ENCODE measurements around the gene SNF8. TPM values are rescaled to one million over a fixed set of nuclear protein-coding genes. Genes with fewer than 3 reads are reported as not detected.

The SNF8 gene
- polyA plus RNA-seq, 3 donors: 91.6 to 162 (median 145) TPM

- DNase-seq: no peak
- H3K27ac Mint-ChIP-seq: no peak overlapping the region
- no peak overlapping the region for H3K4me3 ChIP-seq (replicated peaks in 1 of 3; ENCODE audit: low read depth in 2 of 3, low read length in 3 of 3)
- peaks cover 26 to 58% (median 48%) of the 10 kb centered on the region in 3 donors for H3K27me3 Mint-ChIP-seq (ENCODE audit: low read depth in 3 of 3)
- H3K4me1 ChIP-seq (ENCODE audit: control insufficient read depth in 1 of 2, insufficient read depth in 2 of 2, low read length in 2 of 2): no peaks in the 10 kb centered on the region
- H4K20me1 ChIP-seq (ENCODE audit: insufficient read depth, low read length): no peaks in the 10 kb centered on the region
- peaks cover 0 to 23% of the 10 kb centered on the region in 2 donors for H3K27me3 ChIP-seq (ENCODE audit: control insufficient read depth in 2 of 2, insufficient read depth in 2 of 2, low read length in 2 of 2)
- no peak for TF ChIP-seq CTCF (IDR thresholded peaks at IDR 0.05)
- no peaks in the 10 kb centered on the region for H3K4me1 Mint-ChIP-seq
- H3K36me3 ChIP-seq (replicated peaks in 1 of 2; ENCODE audit: control insufficient read depth in 1 of 2, insufficient read depth in 2 of 2, low read length in 2 of 2): no peaks in the 10 kb centered on the region
- H3K79me2 ChIP-seq (ENCODE audit: insufficient read depth, low read length): no peaks in the 10 kb centered on the region
- intact Hi-C loops (cut with micrococcal nuclease): no loop called here
- H3K9me3 ChIP-seq (replicated peaks in 1 of 2; ENCODE audit: control insufficient read depth in 1 of 2, insufficient read depth in 1 of 2, low read length in 2 of 2): no peaks in the 10 kb centered on the region
- peaks cover 0 to 2% (median 0%) of the 10 kb centered on the region in 7 donors for H3K9me3 Mint-ChIP-seq
- H2AFZ ChIP-seq (ENCODE audit: insufficient read depth, low read depth, low read length, poor library complexity, severe bottlenecking): no peak overlapping the region
- no peak overlapping the region for H3K27ac ChIP-seq (ENCODE audit: low read depth in 1 of 2, low read length in 2 of 2)
- peak overlapping the region in 1 of 2 donors; percentile 40 for H3K4me3 Mint-ChIP-seq
- H3K9ac ChIP-seq (ENCODE audit: insufficient read depth, low read length, poor library complexity, severe bottlenecking): no peak overlapping the region
- WGBS (ENCODE audit: insufficient coverage): 93% methylated on average over 1 of the region's 10 CpGs
- no peak overlapping the region for H3K4me2 ChIP-seq (replicated peaks; ENCODE audit: extremely low read depth, low read length, poor library complexity, severe bottlenecking)
- H3K36me3 Mint-ChIP-seq: no peaks in the 10 kb centered on the region
Measured at GRCh38 chr17:48961516-48962233, 17.0 kb upstream of the SNF8 start.

GRCh38 chr17:48960834-48961515, 16.3 kb upstream of the SNF8 start:
- Mint-ChIP-seq H3K36me3 (no peaks in the 10 kb centered on the region), H3K27me3 (ENCODE audit: low read depth in 3 of 3) (peaks cover 24 to 60% (median 46%) of the 10 kb centered on the region in 3 donors), H3K9me3 (peaks cover 0 to 2% (median 0%) of the 10 kb centered on the region in 7 donors), H3K27ac (no peak overlapping the region), H3K4me1 (no peaks in the 10 kb centered on the region), H3K4me3 (peak overlapping the region in 1 of 2 donors; percentile 40)
- peaks cover 0 to 23% of the 10 kb centered on the region in 2 donors for H3K27me3 ChIP-seq (ENCODE audit: control insufficient read depth in 2 of 2, insufficient read depth in 2 of 2, low read length in 2 of 2)
- no peak overlapping the region for H3K9ac ChIP-seq (ENCODE audit: insufficient read depth, low read length, poor library complexity, severe bottlenecking)
- DNase-seq: no peak
- no peak overlapping the region for H3K27ac ChIP-seq (ENCODE audit: low read depth in 1 of 2, low read length in 2 of 2)
- 42% methylated on average over 6 of the region's 11 CpGs for WGBS (ENCODE audit: insufficient coverage)
- no peaks in the 10 kb centered on the region for H3K9me3 ChIP-seq (replicated peaks in 1 of 2; ENCODE audit: control insufficient read depth in 1 of 2, insufficient read depth in 1 of 2, low read length in 2 of 2)
- no peaks in the 10 kb centered on the region for H3K4me1 ChIP-seq (ENCODE audit: control insufficient read depth in 1 of 2, insufficient read depth in 2 of 2, low read length in 2 of 2)
- no peak overlapping the region for H3K4me2 ChIP-seq (replicated peaks; ENCODE audit: extremely low read depth, low read length, poor library complexity, severe bottlenecking)
- no peaks in the 10 kb centered on the region for H3K79me2 ChIP-seq (ENCODE audit: insufficient read depth, low read length)
- H2AFZ ChIP-seq (ENCODE audit: insufficient read depth, low read depth, low read length, poor library complexity, severe bottlenecking): no peak overlapping the region
- no peaks in the 10 kb centered on the region for H4K20me1 ChIP-seq (ENCODE audit: insufficient read depth, low read length)
- H3K36me3 ChIP-seq (replicated peaks in 1 of 2; ENCODE audit: control insufficient read depth in 1 of 2, insufficient read depth in 2 of 2, low read length in 2 of 2): no peaks in the 10 kb centered on the region
- H3K4me3 ChIP-seq (replicated peaks in 1 of 3; ENCODE audit: low read depth in 2 of 3, low read length in 3 of 3): no peak overlapping the region
- TF ChIP-seq CTCF (IDR thresholded peaks at IDR 0.05): no peak
- intact Hi-C loops (cut with micrococcal nuclease): no loop called here

Measured in CD14-positive monocyte (primary cell).